HG03439 (cell line): ENCODE results near the gene MAP3K20.
"Not testable (repeated sequence)": the region's sequence is repeated elsewhere in the genome, so short reads cannot be mapped to it uniquely, and the experiment has no call there.

Experiments used
- ATAC-seq: cut with Tn5 transposase; IDR thresholded peaks from one replicate; pipeline ENCODE4 v1.9.1; 2021; ENCODE audit warnings: mild to moderate bottlenecking, moderate library complexity; ENCODE audit not compliant: unreplicated experiment

MAP3K20 gene

DNA sequence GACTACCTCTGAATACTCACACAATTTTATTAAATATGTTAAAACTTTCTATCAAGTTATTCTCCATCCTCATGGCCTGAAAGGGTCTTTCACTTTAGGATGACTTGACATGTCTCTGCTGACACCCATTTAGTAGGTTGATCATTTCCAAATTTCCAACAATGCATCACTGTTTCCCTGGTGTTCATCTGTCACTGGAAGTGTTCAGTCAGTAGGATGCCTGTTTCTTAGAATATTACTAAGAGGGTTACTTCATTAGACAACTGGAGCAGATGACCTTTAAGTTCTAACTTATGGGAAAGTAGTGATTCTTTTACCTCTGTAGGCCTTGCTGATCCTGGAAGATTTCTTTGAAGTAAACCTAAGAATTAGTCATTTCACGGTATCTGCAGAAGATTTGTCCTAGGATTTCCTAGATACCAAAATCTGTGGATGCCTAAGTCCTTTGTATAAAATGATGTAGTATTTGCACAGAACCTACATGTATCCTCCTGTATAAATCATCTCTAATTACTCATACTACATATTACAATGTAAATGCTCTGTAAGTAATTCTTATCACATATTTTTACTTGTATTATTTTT is 77.7 kb downstream of the MAP3K20 start:
- no peak for ATAC-seq

GRCh38 chr2:173157676-173158293 is 82.1 kb downstream of the MAP3K20 start:
- no peak for ATAC-seq

DNA sequence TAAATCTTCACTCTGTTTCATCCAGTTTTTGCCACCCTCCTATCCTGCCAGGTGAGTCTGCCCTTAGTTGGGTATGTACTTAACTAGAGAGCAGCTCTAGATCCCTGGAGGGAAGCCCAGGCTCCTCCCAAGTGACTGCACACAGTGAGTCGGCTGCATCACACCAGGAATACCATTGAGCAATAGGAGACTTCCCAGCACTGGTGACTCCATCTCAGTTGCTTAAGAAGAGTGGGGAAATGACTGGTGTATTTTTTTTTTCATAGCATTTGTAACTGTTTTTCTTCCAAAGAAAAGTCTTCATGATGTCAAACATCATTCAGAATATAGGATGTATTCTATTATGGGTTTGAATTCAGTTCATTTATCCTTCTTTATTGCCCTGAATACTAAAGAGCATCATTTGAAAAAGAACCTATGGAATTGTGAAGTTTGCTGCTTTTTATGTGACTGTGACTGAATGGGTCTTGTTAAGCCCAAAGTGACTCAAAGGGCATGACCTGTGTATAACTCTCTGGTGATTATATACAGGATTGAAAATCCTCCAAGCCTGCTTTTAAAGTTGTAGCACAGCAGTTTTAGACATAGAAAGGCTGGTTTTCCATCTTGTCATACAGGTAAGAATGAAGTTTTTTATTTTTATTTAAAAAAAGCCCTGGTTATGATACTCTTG is 84.3 kb downstream of the MAP3K20 start:
- no peak for ATAC-seq

DNA sequence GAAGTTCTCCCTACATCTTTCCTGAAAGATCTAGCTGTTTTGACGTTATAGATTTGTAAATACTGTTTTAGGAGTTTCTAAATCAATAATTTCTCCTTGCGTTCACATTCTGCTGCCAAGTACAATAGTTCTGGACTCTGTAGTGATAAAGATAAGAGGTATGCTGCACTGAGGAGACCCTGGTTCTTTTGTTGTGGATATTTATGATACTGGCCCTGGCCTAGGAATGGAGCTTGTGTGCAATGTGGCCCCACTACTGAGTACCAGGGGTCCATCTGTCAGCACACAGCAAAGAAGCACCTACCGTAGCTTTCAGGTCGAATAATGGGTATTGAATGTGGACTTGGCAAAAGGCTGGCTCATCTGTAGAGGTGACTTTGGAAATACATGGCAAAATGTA is 85.0 kb downstream of the MAP3K20 start:
- no peak for ATAC-seq

- no peak for ATAC-seq
Observed at GRCh38 chr2:173161040-173161439, 85.4 kb downstream of the MAP3K20 start.

GRCh38 chr2:173161507-173161906 is 85.9 kb downstream of the MAP3K20 start:
- ATAC-seq, result no peak

- not testable (repeated sequence) for ATAC-seq
Observed at GRCh38 chr2:173163357-173163756, 87.7 kb downstream of the MAP3K20 start.

- ATAC-seq, result no peak
Observed at GRCh38 chr2:173164396-173164795, 88.8 kb downstream of the MAP3K20 start.

- no peak for ATAC-seq
Observed at GRCh38 chr2:173165443-173166238, 90.0 kb downstream of the MAP3K20 start.

GRCh38 chr2:173171321-173171720 is 95.7 kb downstream of the MAP3K20 start:
- ATAC-seq, result no peak

DNA sequence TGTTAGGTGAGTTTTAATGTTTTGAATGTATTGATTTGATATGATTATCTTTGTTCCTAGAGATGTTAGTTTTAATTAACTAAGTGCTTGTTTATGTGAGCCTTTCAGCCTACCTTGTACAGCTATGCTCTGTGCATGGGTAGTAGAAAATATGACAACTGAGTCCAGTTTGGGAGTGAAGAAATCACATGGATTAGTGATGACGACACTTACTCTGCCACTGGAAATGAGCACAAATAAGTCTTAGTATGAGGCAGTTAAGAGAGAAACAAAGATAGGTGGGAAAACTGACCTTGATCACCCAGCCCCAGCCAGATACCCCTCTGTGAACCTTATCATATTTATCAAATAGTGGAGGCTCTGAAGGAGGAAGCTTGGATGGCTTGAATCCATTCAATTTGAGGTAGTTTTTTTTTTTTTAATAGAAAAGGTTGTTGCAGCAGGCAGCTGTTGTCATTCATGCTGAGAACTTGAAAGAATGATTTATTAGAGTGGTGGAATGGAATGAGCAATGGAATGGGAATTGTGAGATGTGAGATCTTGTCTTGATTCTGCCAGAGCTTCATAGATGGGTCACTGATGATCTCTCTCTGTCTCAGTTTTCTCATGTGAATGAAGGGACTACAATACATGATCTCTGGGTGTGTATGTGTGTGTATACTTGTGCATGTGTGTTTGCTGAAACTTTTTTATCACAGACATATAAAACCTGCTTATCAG is 96.4 kb downstream of the MAP3K20 start:
- no peak for ATAC-seq

DNA sequence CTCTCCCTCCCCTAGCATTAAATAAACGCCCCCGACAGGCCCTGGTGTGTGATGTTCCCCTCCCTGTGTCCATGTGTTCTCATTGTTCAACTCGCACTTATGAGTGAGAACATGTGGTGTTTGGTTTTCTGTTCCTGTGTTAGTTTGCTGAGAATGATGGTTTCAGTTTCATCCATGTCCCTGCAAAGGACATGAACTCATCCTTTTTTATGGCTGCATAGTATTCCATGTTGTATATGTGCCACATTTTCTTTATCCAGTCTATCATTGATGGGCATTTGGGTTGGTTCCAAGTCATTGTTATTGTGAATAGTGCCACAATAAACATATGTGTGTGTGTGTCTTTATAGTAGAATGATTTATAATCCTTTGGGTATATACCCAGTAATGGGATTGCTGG is 98.7 kb downstream of the MAP3K20 start:
- not testable (repeated sequence) for ATAC-seq

DNA sequence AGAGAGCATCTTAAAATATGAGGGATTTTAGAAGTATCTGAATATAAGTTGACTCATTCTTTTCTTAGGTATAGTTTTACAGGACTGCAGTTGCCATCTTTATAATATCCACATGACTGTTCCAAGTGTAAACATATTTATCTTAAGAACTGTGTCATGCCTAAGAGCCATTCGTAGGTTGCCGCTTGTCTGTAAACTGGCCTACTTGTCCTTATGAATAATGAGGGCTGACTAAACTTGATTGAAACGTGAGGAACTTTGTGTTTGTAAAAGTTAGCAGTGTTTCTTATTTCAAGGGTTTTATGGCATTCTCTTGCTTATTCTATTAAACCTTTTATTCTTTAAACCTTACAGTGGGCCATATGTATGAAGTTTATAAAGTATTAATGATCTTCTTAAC is 99.6 kb downstream of the MAP3K20 start:
- ATAC-seq, result no peak

GRCh38 chr2:173181982-173182381 is 106.3 kb downstream of the MAP3K20 start:
- no peak for ATAC-seq

GRCh38 chr2:173184031-173185004 is 108.7 kb downstream of the MAP3K20 start:
- ATAC-seq, result no peak

DNA sequence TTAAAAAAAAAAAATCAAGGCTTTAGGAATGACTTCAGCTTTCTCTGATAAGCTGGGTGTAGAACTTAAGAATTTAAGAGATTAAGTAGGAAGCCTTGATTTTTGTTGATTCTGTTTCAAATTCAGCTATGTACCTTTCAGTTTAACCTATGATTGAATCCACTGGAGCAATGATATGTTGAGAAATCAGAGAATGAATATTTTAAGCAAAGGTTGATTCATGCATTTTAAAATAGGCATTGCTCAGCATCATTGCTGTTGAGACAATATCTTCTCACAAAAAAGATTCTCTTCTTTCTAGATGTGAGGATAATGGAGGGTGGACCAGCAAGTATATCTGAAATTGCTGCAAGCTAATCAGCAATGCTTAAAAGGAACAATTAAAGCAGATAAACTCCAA is 109.8 kb downstream of the MAP3K20 start:
- ATAC-seq, result no peak

DNA sequence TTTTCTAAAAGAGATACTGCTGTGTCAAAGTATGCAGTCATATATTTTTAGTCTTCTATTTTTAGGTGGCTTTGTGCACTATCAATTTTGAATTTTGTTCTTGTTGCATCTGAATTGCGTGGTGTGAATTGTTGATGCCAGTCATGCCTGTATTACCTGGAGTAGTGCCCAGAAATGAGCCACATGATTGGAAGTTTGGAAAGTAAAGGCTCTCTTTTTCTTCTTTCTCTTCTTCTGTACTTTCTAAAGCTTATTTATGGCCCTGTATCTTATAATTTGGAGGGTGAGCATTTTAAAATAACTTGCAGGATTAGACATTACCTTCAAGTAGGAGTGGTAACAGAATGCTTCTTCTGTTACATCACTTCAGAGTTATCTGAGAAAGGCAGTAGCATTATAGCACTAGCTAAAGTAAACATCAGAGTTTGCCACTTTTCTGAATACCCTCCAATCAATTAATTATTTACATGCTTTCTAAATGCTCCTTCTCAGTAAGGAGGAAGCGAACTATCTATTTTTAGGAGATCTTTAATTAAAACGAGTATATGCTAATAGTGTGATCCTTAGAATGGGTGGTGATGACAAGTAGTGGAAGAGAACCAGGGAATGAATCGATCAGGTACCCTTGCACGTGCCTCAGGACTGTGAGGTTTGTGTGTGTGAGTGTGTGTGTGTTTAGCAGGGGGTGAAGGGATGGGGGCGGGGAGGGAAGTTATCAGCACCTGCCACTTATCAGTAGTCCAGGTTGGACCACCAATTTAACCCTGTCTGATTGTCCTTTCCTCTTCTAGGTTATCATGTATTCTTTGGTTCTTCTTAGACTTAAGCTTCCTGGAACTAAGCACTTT is 112.5 kb downstream of the MAP3K20 start:
- no peak for ATAC-seq

DNA sequence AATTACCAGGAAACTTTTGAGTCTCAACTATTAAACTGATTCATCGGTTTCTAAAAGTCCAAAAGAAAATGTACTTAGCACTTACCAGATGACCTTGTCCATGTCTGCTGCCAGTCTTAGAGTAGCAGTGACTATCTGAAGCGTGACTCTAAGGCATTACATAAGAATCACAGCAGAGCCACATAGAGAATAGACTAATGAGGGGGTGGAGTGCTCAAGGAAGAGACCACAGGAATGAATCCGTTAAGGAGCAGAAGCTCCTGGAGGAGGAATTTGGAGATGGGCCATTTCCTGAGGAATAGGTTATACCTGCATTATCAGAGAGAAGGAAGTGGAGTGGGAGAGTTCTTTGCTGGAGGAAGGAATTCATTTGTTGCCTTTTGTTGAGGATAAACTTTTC is 116.0 kb downstream of the MAP3K20 start:
- ATAC-seq, result no peak

- no peak for ATAC-seq
Observed at GRCh38 chr2:173192071-173192470, 116.4 kb downstream of the MAP3K20 start.
